Upper lobe of right lung (tissue), 1 donor: Measurements from ENCODE around the gene MRGPRD. TPM values are rescaled to one million over a fixed set of nuclear protein-coding genes. Genes with fewer than 3 reads are reported as not detected.
A peak's percentile ranks its signal among the peaks of the same experiment; 100 is the strongest.

Experiments used
- ATAC-seq: fragments of 200-7000 bp; cut with Tn5 transposase; one replicate; pipeline ENCODE4 v1.9.1; 2020; ENCODE audit warnings: mild to moderate bottlenecking, moderate library complexity
- DNase-seq: peaks from one replicate; pipeline ENCODE4 v3.0.0-alpha.2; 2020
- H3K27ac ChIP-seq: fragments of 200-600 bp; one replicate; pipeline ENCODE4 v1.8.0; 2022
- H3K27me3 ChIP-seq: fragments of 200-600 bp; one replicate; pipeline ENCODE4 v1.8.0; 2022; ENCODE audit warnings: mild to moderate bottlenecking
- H3K36me3 ChIP-seq: fragments of 200-600 bp; one replicate; pipeline ENCODE4 v1.8.0; 2022
- H3K4me1 ChIP-seq: fragments of 200-600 bp; one replicate; pipeline ENCODE4 v1.8.0; 2022
- H3K4me3 ChIP-seq: fragments of 200-600 bp; one replicate; pipeline ENCODE4 v1.8.0; 2022; ENCODE audit warnings: mild to moderate bottlenecking
- H3K9me3 ChIP-seq: fragments of 200-600 bp; one replicate; pipeline ENCODE4 v1.8.0; 2022
- intact Hi-C: fragments of 100-400 bp; cut with DNase I; formaldehyde crosslinking; loops from one replicate; pipeline ENCODE4 v1.11.0; 2022
- total RNA-seq: library from RNA; stranded (reverse); fragmentation: NEBNext Ultra II Directional; extraction: Animal tissue kit (Norgen Biotek cat#: 25700); gene quantifications from one replicate; pipeline ENCODE4 v1.2.1, GENCODE V29; 2021
- TF ChIP-seq, protein P1 (sequence below): fragments of 200-600 bp; IDR thresholded peaks from one replicate; pipeline ENCODE4 v1.8.0; 2022; ENCODE audit warnings: antibody characterized with exemption
- donor health status: DM: no; HTN: yes; CAD: no; lungs with severe emphysema.

The MRGPRD gene
- total RNA-seq, 1 donor from 2014 or later: not detected

DNA sequence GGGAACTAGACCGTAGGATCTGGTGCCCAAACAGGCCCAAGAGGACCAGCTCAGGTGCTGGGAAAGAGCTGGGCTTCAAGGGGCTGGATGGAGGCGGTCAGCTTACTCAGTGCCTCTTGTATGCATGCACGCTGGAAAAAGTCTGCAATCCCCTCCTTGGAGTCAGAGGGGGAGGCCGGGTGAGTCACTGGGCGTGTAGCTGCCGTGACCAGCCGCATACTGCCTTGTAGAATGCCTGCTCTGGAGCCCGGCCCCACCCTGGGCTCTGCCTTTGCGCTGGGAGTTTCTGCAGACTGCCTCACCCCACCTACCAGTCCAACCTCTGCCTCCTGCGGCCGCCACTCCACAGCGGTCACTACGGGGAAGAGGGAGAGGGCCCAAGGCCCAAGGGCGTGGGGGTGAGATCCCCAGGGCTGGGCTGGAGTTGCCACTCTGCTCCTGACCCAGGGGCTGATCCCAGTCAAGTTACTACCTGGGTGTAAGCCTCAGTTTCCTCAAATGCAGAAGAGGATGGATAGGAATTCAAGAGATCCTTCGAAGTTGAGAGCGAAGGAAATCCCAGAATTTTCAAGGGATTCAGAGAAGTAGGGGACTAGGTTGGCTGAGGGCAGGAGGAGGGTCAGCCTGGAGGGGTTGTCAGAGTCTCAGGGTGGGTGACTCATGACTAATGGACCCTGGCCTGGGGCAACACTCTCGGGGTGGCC lies 28.1 kb upstream of the MRGPRD start:
- intact Hi-C loops: no loop called here
- ATAC-seq (peak; percentile 22), DNase-seq (peak; percentile 69)
- no peaks in the 10 kb centered on the region for H3K9me3 ChIP-seq
- TF ChIP-seq, protein P1, sequence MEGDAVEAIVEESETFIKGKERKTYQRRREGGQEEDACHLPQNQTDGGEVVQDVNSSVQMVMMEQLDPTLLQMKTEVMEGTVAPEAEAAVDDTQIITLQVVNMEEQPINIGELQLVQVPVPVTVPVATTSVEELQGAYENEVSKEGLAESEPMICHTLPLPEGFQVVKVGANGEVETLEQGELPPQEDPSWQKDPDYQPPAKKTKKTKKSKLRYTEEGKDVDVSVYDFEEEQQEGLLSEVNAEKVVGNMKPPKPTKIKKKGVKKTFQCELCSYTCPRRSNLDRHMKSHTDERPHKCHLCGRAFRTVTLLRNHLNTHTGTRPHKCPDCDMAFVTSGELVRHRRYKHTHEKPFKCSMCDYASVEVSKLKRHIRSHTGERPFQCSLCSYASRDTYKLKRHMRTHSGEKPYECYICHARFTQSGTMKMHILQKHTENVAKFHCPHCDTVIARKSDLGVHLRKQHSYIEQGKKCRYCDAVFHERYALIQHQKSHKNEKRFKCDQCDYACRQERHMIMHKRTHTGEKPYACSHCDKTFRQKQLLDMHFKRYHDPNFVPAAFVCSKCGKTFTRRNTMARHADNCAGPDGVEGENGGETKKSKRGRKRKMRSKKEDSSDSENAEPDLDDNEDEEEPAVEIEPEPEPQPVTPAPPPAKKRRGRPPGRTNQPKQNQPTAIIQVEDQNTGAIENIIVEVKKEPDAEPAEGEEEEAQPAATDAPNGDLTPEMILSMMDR: no peak
- no peak overlapping the region for H3K4me3 ChIP-seq
- H3K27ac ChIP-seq: peak overlapping the region; percentile 55
- peaks cover 27% of the 10 kb centered on the region for H3K4me1 ChIP-seq
- H3K36me3 ChIP-seq: peaks cover 4% of the 10 kb centered on the region
- H3K27me3 ChIP-seq: peaks cover 31% of the 10 kb centered on the region

DNA sequence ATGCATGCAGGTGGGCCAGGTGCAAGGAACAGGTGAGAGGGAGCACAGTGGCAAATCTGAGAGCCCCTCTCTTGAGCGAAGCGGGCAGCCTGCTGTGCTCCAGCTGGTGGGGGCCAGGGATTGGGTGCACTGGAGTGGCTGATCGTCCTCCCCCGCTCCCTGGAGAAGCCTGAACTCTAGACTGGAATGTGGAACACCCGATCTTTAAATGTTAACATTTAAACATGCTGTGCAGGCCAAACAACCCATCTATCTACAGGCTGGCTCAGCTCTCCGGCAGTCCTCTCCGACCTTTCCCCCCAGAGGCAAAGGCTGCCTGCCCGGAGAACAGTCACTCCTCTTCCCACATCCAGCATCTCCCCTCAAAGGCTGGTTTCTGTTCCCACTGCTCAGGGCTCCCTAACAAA lies 27.2 kb upstream of the MRGPRD start:
- Histone ChIP-seq H3K9me3 (no peaks in the 10 kb centered on the region), H3K27ac (peak overlapping the region; percentile 55), H3K36me3 (peaks cover 4% of the 10 kb centered on the region), H3K4me3 (no peak overlapping the region), H3K4me1 (peaks cover 26% of the 10 kb centered on the region), H3K27me3 (peaks cover 24% of the 10 kb centered on the region)
- TF ChIP-seq, protein P1: no peak
- peak; percentile 56 for DNase-seq
- intact Hi-C loops: no loop called here
- no peak for ATAC-seq

DNA sequence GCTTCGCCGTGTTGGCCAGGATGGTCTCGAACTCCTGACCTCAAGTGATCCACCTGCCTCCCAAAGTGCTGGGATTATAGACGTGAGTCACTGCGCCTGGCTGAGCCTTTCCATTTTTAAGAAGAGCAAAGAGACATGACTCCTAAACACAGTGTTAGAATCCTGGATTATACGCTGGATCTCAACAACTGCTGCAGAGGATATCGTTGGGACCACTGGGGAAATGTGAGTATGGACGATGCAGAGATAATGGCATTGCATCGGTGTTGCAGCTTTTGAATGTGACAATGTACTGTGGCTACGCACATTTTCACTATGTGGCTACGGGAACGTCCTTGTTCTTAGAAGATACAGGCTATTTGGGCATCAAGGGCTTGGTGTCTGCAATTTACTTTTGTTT lies 26.0 kb upstream of the MRGPRD start:
- H3K36me3 ChIP-seq: peaks cover 4% of the 10 kb centered on the region
- DNase-seq: no peak
- H3K4me1 ChIP-seq: peaks cover 26% of the 10 kb centered on the region
- intact Hi-C loops: no loop called here
- no peak overlapping the region for H3K4me3 ChIP-seq
- H3K27ac ChIP-seq: no peak overlapping the region
- no peak for ATAC-seq
- TF ChIP-seq, protein P1: no peak
- H3K9me3 ChIP-seq: no peaks in the 10 kb centered on the region
- peaks cover 13% of the 10 kb centered on the region for H3K27me3 ChIP-seq

DNA sequence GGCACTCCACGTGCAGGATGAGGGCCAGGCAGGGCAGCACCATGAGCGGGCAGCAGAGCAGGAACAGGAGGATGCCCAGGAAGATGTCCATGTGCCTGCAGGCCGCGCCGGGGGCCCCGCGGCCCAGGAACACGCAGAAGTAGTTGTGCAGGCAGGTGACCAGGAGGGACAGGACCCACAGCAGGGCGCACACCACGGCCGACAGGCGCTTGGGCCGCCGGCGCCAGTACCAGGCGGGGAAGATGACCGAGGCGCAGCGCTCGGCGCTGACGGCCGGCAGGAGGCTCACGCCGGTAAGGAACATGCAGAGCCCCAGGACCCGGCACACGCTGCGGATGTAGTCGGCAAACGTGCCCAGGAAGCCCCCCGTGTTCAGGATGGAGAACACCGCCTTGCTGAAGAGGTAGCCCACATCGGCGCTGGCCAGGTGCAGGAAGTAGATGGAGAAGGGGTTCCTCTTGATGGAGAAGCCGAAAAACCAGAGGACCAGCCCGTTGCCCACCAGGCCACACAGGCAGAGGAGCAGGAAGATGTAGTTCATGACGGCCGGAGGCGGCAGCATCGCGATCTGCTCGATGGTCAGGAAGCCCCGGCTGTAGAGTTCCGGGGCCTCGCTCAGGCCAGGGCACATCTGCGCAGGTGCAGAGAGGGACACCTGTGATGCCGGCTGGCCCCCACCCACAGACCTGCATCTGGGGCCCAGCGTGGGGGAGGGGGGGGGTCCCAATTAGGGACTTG lies 25.0 kb upstream of the MRGPRD start:
- Histone ChIP-seq H3K4me1 (peaks cover 26% of the 10 kb centered on the region), H3K27ac (no peak overlapping the region), H3K36me3 (peaks cover 4% of the 10 kb centered on the region), H3K9me3 (no peaks in the 10 kb centered on the region), H3K27me3 (peaks cover 3% of the 10 kb centered on the region), H3K4me3 (no peak overlapping the region)
- DNase-seq (peak; percentile 61), ATAC-seq (no peak)
- intact Hi-C loops: no loop called here
- TF ChIP-seq, protein P1: no peak

DNA sequence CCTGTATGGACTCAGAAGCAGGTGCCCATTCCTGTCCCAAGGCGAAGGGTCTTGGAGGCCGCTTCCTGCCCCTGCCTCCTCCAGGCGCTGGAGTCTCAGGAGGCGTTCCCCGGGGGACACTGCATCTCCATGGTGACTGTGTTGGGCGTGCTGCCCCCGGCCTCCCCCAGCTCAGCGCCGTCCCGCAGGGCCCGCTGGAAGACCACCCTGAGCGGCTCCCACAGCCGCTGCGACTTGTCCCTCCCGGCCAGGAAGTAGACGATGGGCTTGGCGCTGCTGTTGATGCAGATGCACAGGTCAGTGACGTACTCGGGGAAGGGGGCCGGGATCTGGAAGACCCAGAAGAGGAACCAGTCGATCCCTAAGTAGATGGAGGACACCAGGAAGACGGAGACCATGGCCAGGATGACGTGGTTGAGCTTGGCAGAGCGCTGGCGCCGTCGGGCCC lies 24.4 kb upstream of the MRGPRD start:
- Histone ChIP-seq H3K36me3 (peaks cover 4% of the 10 kb centered on the region), H3K4me3 (no peak overlapping the region), H3K27me3 (no peaks in the 10 kb centered on the region), H3K9me3 (no peaks in the 10 kb centered on the region), H3K4me1 (peaks cover 25% of the 10 kb centered on the region), H3K27ac (no peak overlapping the region)
- ATAC-seq (no peak), DNase-seq (no peak)
- intact Hi-C loops: no loop called here
- TF ChIP-seq, protein P1: no peak
